HL-60 (cell line): ENCODE data around the gene GNAT1.

ENCODE experiments used
- DNase-seq, 2 experiments: peaks; one replicate each; pipeline ENCODE4 v3.0.0-alpha.2; 2010 to 2020; ENCODE audit warnings: low read depth in 1 of 2, low spot score in 1 of 2
- H3K27ac ChIP-seq: fragments of 250-450 bp; sonication (Bioruptor Pico); replicated peaks from 2 replicates; pipeline ENCODE4 v1.5.1; 2020; ENCODE audit warnings: mild to moderate bottlenecking, moderate library complexity
- H3K27me3 ChIP-seq: fragments of 250-450 bp; sonication (Bioruptor Pico); 2 replicates; pipeline ENCODE4 v1.5.1; 2021; ENCODE audit warnings: mild to moderate bottlenecking, moderate library complexity; ENCODE audit not compliant: insufficient read depth, poor library complexity, severe bottlenecking
- H3K4me3 ChIP-seq: replicated peaks from 2 replicates; pipeline ENCODE4 v1.5.1; 2011; ENCODE audit warnings: mild to moderate bottlenecking, control low read depth, low read length; ENCODE audit not compliant: insufficient read depth
- CTCF ChIP-seq: IDR thresholded peaks from one replicate; pipeline ENCODE4 v1.5.1; 2011; ENCODE audit warnings: low read length, control low read depth, inconsistent platforms; ENCODE audit not compliant: insufficient read depth
- GABPA ChIP-seq: IDR thresholded peaks from 2 replicates; pipeline ENCODE4 v1.6.1; 2012; ENCODE audit warnings: low read depth
- POLR2AphosphoS5 ChIP-seq: IDR thresholded peaks from 2 replicates; pipeline ENCODE4 v1.6.1; 2012; ENCODE audit warnings: low read depth
- REST ChIP-seq: IDR thresholded peaks from 2 replicates; pipeline ENCODE4 v1.6.1; 2012; ENCODE audit warnings: low read depth; ENCODE audit not compliant: insufficient replicate concordance
- SPI1 ChIP-seq: IDR thresholded peaks from 2 replicates; pipeline ENCODE4 v1.6.1; 2012; ENCODE audit warnings: low read depth, mild to moderate bottlenecking, borderline replicate concordance

GNAT1 gene

GRCh38 chr3:50181985-50182384 is 9.4 kb upstream of the GNAT1 start:
- Histone ChIP-seq H3K4me3 (no peak overlapping the region), H3K27me3 (no peaks in the 10 kb centered on the region), H3K27ac (no peak overlapping the region)
- DNase-seq: no peak
- TF ChIP-seq GABPA (no peak), CTCF (no peak), POLR2AphosphoS5 (no peak), SPI1 (no peak), REST (no peak)

GRCh38 chr3:50182533-50183099 is 8.8 kb upstream of the GNAT1 start:
- Histone ChIP-seq H3K27me3 (no peaks in the 10 kb centered on the region), H3K4me3 (no peak overlapping the region), H3K27ac (no peak overlapping the region)
- DNase-seq: no peak
- TF ChIP-seq CTCF (no peak), POLR2AphosphoS5 (no peak), GABPA (no peak), SPI1 (no peak), REST (no peak)

- Histone ChIP-seq H3K27ac (no peak overlapping the region), H3K4me3 (no peak overlapping the region), H3K27me3 (no peaks in the 10 kb centered on the region)
- no peak for DNase-seq
- TF ChIP-seq CTCF: no peak
- TF ChIP-seq SPI1: no peak
- no peak for TF ChIP-seq GABPA
- no peak for TF ChIP-seq REST
- no peak for TF ChIP-seq POLR2AphosphoS5
Measured at GRCh38 chr3:50183755-50184154, 7.7 kb upstream of the GNAT1 start.
